Type B pancreatic cell (in vitro differentiated cells): ENCODE results near the gene CYLD. TPM values are rescaled to one million over a fixed set of nuclear protein-coding genes. Genes with fewer than 3 reads are reported as not detected.

ENCODE experiments used
- DNase-seq: peaks from one replicate; pipeline ENCODE4 v3.0.0; 2021; ENCODE audit warnings: mixed read lengths; ENCODE audit not compliant: unreplicated experiment; ENCODE audit errors: extremely low spot score
- H3K27ac Mint-ChIP-seq: 2 replicates; pipeline ENCODE4 v1.8.0; 2021; ENCODE audit warnings: mild to moderate bottlenecking, mixed read lengths
- H3K27me3 Mint-ChIP-seq: 2 replicates; pipeline ENCODE4 v1.8.0; 2021; ENCODE audit warnings: mixed read lengths
- H3K36me3 Mint-ChIP-seq: 2 replicates; pipeline ENCODE4 v1.8.0; 2021; ENCODE audit warnings: mixed read lengths
- H3K4me1 Mint-ChIP-seq: one replicate; pipeline ENCODE4 v1.8.0; 2021; ENCODE audit warnings: mixed read lengths; ENCODE audit not compliant: unreplicated experiment
- H3K4me3 Mint-ChIP-seq: 2 replicates; pipeline ENCODE4 v1.8.0; 2021; ENCODE audit warnings: mild to moderate bottlenecking, mixed read lengths
- H3K9me3 Mint-ChIP-seq: 2 replicates; pipeline ENCODE4 v1.8.0; 2021; ENCODE audit warnings: mixed read lengths
- total RNA-seq: library from RNA; stranded (reverse); gene quantifications from 2 replicates; pipeline ENCODE4 v1.2.1, GENCODE V29; 2021; ENCODE audit warnings: low replicate concordance
- TF ChIP-seq, protein P1 (sequence below): fragments of 200-600 bp; sonication (generic); conservative IDR thresholded peaks from 2 replicates; pipeline ENCODE4 v1.5.0; 2021; ENCODE audit warnings: antibody characterized with exemption, mild to moderate bottlenecking

Gene CYLD
- total RNA-seq, 1 donor from 2014 or later = 24.9 TPM

DNA sequence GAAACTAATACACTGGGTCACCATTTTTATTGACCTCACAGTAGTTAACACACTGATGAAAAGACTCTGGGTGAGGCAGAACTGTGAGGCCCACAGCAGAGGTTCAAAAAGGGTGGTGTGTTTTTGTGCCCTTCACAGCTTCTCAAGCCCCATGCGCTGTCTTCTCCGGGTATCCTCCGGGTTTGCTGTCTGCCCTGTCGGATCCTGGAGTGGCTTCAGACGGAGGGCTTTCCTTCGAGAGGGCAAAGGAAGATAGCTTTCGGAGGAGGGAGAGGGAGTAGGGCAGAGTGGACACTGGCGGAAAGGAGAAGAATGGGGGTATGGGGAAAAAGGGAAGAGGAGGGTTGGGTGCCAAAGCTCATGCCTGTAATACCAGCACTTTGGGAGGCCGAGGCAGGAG, 80.8 kb downstream of the CYLD start:
- H3K4me1 Mint-ChIP-seq = no peaks in the 10 kb centered on the region
- no peak for DNase-seq
- H3K27ac Mint-ChIP-seq = no peak overlapping the region
- H3K36me3 Mint-ChIP-seq = no peaks in the 10 kb centered on the region
- peaks cover 7% of the 10 kb centered on the region for H3K27me3 Mint-ChIP-seq
- no peak overlapping the region for H3K4me3 Mint-ChIP-seq
- H3K9me3 Mint-ChIP-seq = no peaks in the 10 kb centered on the region
- TF ChIP-seq, protein P1, sequence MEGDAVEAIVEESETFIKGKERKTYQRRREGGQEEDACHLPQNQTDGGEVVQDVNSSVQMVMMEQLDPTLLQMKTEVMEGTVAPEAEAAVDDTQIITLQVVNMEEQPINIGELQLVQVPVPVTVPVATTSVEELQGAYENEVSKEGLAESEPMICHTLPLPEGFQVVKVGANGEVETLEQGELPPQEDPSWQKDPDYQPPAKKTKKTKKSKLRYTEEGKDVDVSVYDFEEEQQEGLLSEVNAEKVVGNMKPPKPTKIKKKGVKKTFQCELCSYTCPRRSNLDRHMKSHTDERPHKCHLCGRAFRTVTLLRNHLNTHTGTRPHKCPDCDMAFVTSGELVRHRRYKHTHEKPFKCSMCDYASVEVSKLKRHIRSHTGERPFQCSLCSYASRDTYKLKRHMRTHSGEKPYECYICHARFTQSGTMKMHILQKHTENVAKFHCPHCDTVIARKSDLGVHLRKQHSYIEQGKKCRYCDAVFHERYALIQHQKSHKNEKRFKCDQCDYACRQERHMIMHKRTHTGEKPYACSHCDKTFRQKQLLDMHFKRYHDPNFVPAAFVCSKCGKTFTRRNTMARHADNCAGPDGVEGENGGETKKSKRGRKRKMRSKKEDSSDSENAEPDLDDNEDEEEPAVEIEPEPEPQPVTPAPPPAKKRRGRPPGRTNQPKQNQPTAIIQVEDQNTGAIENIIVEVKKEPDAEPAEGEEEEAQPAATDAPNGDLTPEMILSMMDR = no peak

DNA sequence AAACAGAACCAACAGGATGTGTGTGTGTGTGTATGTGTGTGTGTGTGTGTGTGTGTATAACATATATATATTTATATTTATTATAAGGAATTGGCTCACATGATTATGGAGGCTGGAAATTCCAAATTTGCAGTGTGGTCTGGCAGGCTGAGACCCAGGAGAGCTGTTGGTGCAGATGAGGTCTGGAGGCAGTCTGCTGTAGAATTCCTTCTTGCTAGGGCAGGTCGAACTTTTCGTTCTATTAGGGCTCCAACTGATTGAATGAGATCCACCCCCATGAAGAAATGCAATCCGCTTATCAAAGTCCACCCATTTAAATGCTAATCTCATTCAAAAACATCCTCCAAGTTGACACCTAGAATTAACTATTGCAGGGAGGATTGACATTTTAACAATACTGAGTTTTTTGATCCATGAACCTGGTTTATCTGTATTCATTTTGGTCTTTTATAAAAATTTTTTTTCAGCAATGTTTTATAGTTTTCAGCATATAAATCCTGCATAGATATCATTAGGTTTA, 85.0 kb downstream of the CYLD start:
- Mint-ChIP-seq H3K4me1 (no peaks in the 10 kb centered on the region), H3K9me3 (no peaks in the 10 kb centered on the region), H3K27ac (no peak overlapping the region), H3K27me3 (peaks cover 7% of the 10 kb centered on the region), H3K36me3 (no peaks in the 10 kb centered on the region), H3K4me3 (no peak overlapping the region)
- DNase-seq = no peak
- TF ChIP-seq, protein P1 = no peak

DNA sequence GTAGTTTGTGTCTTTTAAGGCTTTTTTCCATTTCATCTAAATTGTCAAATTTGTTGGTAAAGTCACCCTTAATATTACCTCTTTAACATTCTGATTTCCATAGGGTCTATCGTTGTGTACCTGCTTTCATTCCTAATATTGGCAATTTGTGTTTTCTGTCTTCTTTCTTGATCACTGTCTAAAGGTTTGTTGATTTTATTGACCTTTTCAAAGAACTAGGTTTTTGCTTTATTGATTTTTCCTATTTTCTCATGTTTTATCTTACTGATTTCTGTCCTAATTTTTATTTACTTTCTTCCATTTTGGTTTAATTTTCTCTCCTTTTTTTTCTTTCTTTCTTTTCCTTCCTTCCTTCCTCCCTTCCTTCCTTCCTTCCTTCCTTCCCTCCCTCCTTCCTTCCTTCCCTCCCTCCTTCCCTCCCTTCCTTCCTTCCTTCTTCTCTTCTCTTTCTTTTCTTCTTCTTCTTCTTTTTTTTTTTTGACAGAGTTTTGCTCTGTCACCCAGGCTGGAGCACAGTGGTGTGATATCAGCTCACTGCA, 86.3 kb downstream of the CYLD start:
- H3K27me3 Mint-ChIP-seq = peaks cover 7% of the 10 kb centered on the region
- no peak overlapping the region for H3K4me3 Mint-ChIP-seq
- no peaks in the 10 kb centered on the region for H3K4me1 Mint-ChIP-seq
- no peaks in the 10 kb centered on the region for H3K9me3 Mint-ChIP-seq
- DNase-seq = no peak
- TF ChIP-seq, protein P1 = no peak
- H3K27ac Mint-ChIP-seq = no peak overlapping the region
- no peaks in the 10 kb centered on the region for H3K36me3 Mint-ChIP-seq

DNA sequence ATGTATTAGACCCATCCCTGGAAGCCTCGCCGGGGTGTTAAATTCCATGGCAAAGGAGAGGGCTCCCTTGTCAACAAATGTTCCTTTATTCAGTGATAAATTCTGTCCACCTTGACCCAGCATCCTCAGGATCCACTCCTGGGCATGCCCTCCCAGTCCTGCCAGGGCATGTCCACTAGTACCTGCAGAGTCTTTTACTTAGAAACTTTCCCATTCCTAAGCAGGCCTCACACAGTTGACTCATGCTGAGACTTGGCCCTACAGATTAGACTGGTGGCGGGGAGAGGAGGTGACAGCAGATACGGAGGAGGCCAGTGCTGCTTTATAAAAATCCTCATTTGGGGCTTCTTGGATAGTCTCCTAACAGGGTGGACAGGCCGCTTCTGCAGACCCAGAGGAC, 88.8 kb downstream of the CYLD start:
- Mint-ChIP-seq H3K27me3 (peaks cover 5% of the 10 kb centered on the region), H3K9me3 (no peaks in the 10 kb centered on the region), H3K27ac (no peak overlapping the region), H3K36me3 (no peaks in the 10 kb centered on the region), H3K4me3 (no peak overlapping the region), H3K4me1 (no peaks in the 10 kb centered on the region)
- peak; percentile 29 for DNase-seq
- TF ChIP-seq, protein P1 = no peak

DNA sequence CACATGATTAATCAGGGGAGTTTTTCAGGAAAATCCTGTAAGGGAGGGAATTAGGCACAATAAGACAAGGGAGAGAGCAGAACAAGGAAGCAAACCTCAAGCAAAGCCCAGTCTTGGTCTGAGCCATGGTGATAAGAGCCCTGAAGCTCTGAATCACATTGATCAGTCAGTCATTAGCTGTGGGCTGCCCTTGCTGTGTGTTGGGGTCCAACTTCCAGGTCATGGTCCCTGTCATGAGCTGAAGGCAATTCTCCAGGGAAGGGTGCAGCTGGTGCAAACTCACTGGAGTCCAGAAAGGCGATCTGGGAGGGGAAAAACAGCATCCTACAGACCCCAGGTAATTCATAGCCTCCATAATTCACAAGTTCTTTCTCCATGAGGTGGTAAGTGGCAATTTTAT, 89.9 kb downstream of the CYLD start:
- DNase-seq = peak; percentile 25
- Mint-ChIP-seq H3K27ac (no peak overlapping the region), H3K4me1 (no peaks in the 10 kb centered on the region), H3K4me3 (no peak overlapping the region), H3K9me3 (no peaks in the 10 kb centered on the region), H3K36me3 (no peaks in the 10 kb centered on the region), H3K27me3 (peaks cover 5% of the 10 kb centered on the region)
- TF ChIP-seq, protein P1 = no peak
